HEK293T (cell line): ENCODE results near the gene PRIM2.
"Not testable (repeated sequence)": the region's sequence is repeated elsewhere in the genome, so short reads cannot be mapped to it uniquely, and the experiment has no call there.

Experiments
- ARNT ChIP-seq: fragments of 450-650 bp; IDR thresholded peaks from 2 replicates; pipeline ENCODE4 v1.6.1; 2017; ENCODE audit warnings: mild to moderate bottlenecking
- FOXM1 ChIP-seq: fragments of 450-650 bp; IDR thresholded peaks from 2 replicates; pipeline ENCODE4 v1.6.1; 2017; ENCODE audit warnings: mild to moderate bottlenecking, borderline replicate concordance
- HDGF ChIP-seq: fragments of 450-650 bp; IDR thresholded peaks from 2 replicates; pipeline ENCODE4 v1.6.1; 2017; ENCODE audit warnings: antibody characterized with exemption, borderline replicate concordance
- LEF1 ChIP-seq: fragments of 450-650 bp; IDR thresholded peaks from 2 replicates; pipeline ENCODE4 v1.6.1; 2017; ENCODE audit warnings: mild to moderate bottlenecking, borderline replicate concordance
- TF ChIP-seq, protein P1 (sequence below): fragments of 450-650 bp; IDR thresholded peaks from 2 replicates; pipeline ENCODE4 v1.6.1; 2016

DNA sequence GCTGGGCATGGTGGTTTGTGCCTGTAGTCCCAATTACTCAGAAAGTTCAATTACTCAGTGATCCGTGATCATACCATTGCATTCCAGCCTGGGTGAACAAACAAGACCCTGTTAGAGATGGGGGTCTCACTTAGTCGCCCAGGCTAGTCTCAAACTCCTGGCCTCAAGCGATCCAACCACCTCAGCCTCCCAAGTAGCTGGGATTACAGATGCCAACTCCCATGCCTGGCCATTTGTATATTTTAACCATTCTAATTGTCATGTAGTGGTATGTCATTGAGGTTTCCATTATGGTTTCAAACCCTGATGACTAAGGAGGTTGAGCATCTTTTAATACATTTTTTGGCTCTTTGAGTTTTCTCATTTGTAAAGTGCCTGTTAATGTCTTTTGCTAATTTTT lies 58.7 kb downstream of the PRIM2 start:
- TF ChIP-seq FOXM1, ARNT, HDGF, LEF1: not testable (repeated sequence)
- TF ChIP-seq, protein P1, sequence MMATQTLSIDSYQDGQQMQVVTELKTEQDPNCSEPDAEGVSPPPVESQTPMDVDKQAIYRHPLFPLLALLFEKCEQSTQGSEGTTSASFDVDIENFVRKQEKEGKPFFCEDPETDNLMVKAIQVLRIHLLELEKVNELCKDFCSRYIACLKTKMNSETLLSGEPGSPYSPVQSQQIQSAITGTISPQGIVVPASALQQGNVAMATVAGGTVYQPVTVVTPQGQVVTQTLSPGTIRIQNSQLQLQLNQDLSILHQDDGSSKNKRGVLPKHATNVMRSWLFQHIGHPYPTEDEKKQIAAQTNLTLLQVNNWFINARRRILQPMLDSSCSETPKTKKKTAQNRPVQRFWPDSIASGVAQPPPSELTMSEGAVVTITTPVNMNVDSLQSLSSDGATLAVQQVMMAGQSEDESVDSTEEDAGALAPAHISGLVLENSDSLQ: not testable (repeated sequence)
